IMR-90 (cell line): ENCODE results near the gene ZNF486. TPM values are rescaled to one million over a fixed set of nuclear protein-coding genes. Genes with fewer than 3 reads are reported as not detected.
"Not testable (repeated sequence)": the region's sequence is repeated elsewhere in the genome, so short reads cannot be mapped to it uniquely, and the experiment has no call there.

Experiments used
- ATAC-seq: fragments of 200-7000 bp; cut with Tn5 transposase; 2 replicates; pipeline ENCODE4 v1.9.1; 2020; ENCODE audit warnings: low read depth, mild to moderate bottlenecking, moderate library complexity
- BruUV-seq: library from RNA; stranded (reverse); fragments of 400-500 nt; replicated peaks from 2 replicates; lab custom pipeline; 2021; lab: Mats Ljungman, UMichigan
- CTCF ChIA-PET: fragments of 300-600 bp; formaldehyde crosslinking; extraction: SDS; loops from one replicate; lab custom pipeline; 2021; ENCODE audit warnings: antibody characterized with exemption; lab: Yijun Ruan, JAX
- POLR2A ChIA-PET: fragments of 300-600 bp; sonication (Branson Sonifier 250); formaldehyde crosslinking; loops from one replicate; lab custom pipeline; 2022; ENCODE audit warnings: antibody characterized with exemption; ENCODE audit not compliant: unreplicated experiment; lab: Charles Lee
- DNase-seq: peaks from one replicate; pipeline ENCODE4 v3.0.0; 2013
- H2AFZ ChIP-seq: replicated peaks from 2 replicates; pipeline ENCODE3; 2013; ENCODE audit warnings: low read length, mild to moderate bottlenecking; ENCODE audit not compliant: poor library complexity
- H2AK5ac ChIP-seq: 2 replicates; pipeline ENCODE4 v1.6.1; 2013; ENCODE audit warnings: low read depth, low read length, inconsistent platforms
- H2AK9ac ChIP-seq: replicated peaks from 2 replicates; pipeline ENCODE3; 2013; ENCODE audit warnings: mild to moderate bottlenecking, low read depth, low read length, moderate library complexity; ENCODE audit not compliant: poor library complexity
- H2BK120ac ChIP-seq: 2 replicates; pipeline ENCODE4 v1.6.1; 2013; ENCODE audit warnings: low read depth, low read length, inconsistent platforms
- H2BK15ac ChIP-seq: 3 replicates; pipeline ENCODE4 v1.6.1; 2013; ENCODE audit warnings: low read depth, low read length, inconsistent platforms
- H2BK20ac ChIP-seq: 2 replicates; pipeline ENCODE4 v1.6.1; 2013; ENCODE audit warnings: low read depth, mild to moderate bottlenecking, inconsistent platforms, low read length, moderate library complexity
- H2BK5ac ChIP-seq: 2 replicates; pipeline ENCODE4 v1.6.1; 2013; ENCODE audit warnings: mild to moderate bottlenecking, low read depth, low read length, inconsistent platforms; ENCODE audit not compliant: poor library complexity, severe bottlenecking
- H3K14ac ChIP-seq: replicated peaks from 2 replicates; pipeline ENCODE4 v1.6.1; 2013; ENCODE audit warnings: low read depth, low read length, inconsistent platforms
- H3K18ac ChIP-seq: 2 replicates; pipeline ENCODE4 v1.6.1; 2013; ENCODE audit warnings: low read depth, low read length, control low read depth
- H3K23ac ChIP-seq: 2 replicates; pipeline ENCODE4 v1.6.1; 2013; ENCODE audit warnings: low read depth, low read length, inconsistent platforms
- H3K27ac ChIP-seq: 2 replicates; pipeline ENCODE4 v1.5.1; 2013; ENCODE audit warnings: mild to moderate bottlenecking, control low read depth, low read length; ENCODE audit not compliant: insufficient read depth
- H3K27me3 ChIP-seq: 2 replicates; pipeline ENCODE4 v1.6.1; 2013; ENCODE audit warnings: low read length; ENCODE audit not compliant: control insufficient read depth, insufficient read depth
- H3K36me3 ChIP-seq: 2 replicates; pipeline ENCODE4 v1.6.1; 2013; ENCODE audit warnings: low read length, mixed read lengths; ENCODE audit not compliant: control insufficient read depth, insufficient read depth
- H3K4ac ChIP-seq: 2 replicates; pipeline ENCODE4 v1.6.1; 2013; ENCODE audit warnings: low read depth, low read length, inconsistent platforms
- H3K4me1 ChIP-seq: 2 replicates; pipeline ENCODE4 v1.6.1; 2013; ENCODE audit warnings: low read length, mixed read lengths; ENCODE audit not compliant: control insufficient read depth, insufficient read depth
- H3K4me2 ChIP-seq: 2 replicates; pipeline ENCODE4 v1.6.1; 2013; ENCODE audit warnings: low read depth, mild to moderate bottlenecking, control low read depth, low read length, moderate library complexity
- H3K4me3 ChIP-seq: 2 replicates; pipeline ENCODE4 v1.5.1; 2013; ENCODE audit warnings: low read depth, mild to moderate bottlenecking, control low read depth, low read length, moderate library complexity; ENCODE audit not compliant: insufficient read depth
- H3K56ac ChIP-seq: 2 replicates; pipeline ENCODE4 v1.6.1; 2013; ENCODE audit warnings: low read length, inconsistent platforms; ENCODE audit not compliant: insufficient read depth; ENCODE audit errors: extremely low read depth
- H3K79me1 ChIP-seq, 2 experiments: 2 replicates each; pipeline ENCODE4 v1.6.1; 2013; ENCODE audit warnings: low read length in 2 of 2, inconsistent platforms in 1 of 2, low read depth in 1 of 2
- H3K9ac ChIP-seq: 2 replicates; pipeline ENCODE4 v1.6.1; 2013; ENCODE audit warnings: low read depth, low read length, control low read depth
- H3K9me1 ChIP-seq: 2 replicates; pipeline ENCODE4 v1.6.1; 2013; ENCODE audit warnings: low read length, inconsistent platforms; ENCODE audit not compliant: insufficient read depth
- H3K9me3 ChIP-seq: 2 replicates; pipeline ENCODE4 v1.6.1; 2013; ENCODE audit warnings: low read length; ENCODE audit not compliant: control insufficient read depth, insufficient read depth
- H4K20me1 ChIP-seq: 2 replicates; pipeline ENCODE4 v1.6.1; 2013; ENCODE audit warnings: low read length, inconsistent platforms; ENCODE audit not compliant: insufficient read depth
- H4K5ac ChIP-seq: 2 replicates; pipeline ENCODE4 v1.6.1; 2013; ENCODE audit warnings: mild to moderate bottlenecking, low read depth, low read length, control low read depth
- H4K8ac ChIP-seq, 2 experiments: 2 replicates each; pipeline ENCODE4 v1.6.1; 2013; ENCODE audit warnings: low read depth in 2 of 2, low read length in 2 of 2, control low read depth in 1 of 2, inconsistent platforms in 1 of 2
- H4K91ac ChIP-seq: 2 replicates; pipeline ENCODE4 v1.6.1; 2013; ENCODE audit warnings: low read depth, low read length, inconsistent platforms; ENCODE audit not compliant: insufficient read depth
- CEBPB ChIP-seq: IDR thresholded peaks from 2 replicates; pipeline ENCODE4 v1.6.1; 2012; ENCODE audit warnings: low read depth, low read length, improper control_type of control experiment
- FOS ChIP-seq: fragments of 150-350 bp; IDR thresholded peaks from 2 replicates; pipeline ENCODE4 v1.6.1; 2016; ENCODE audit warnings: low read depth, low read length
- MXI1 ChIP-seq: IDR thresholded peaks from 2 replicates; pipeline ENCODE4 v1.6.1; 2012; ENCODE audit warnings: low read depth, mild to moderate bottlenecking, low read length, moderate library complexity, borderline replicate concordance
- NFE2L2 ChIP-seq: fragments of 150-350 bp; IDR thresholded peaks from 2 replicates; pipeline ENCODE4 v1.6.1; 2016; ENCODE audit warnings: low read depth, mild to moderate bottlenecking, low read length
- POLR2A ChIP-seq: IDR thresholded peaks from 2 replicates; pipeline ENCODE4 v1.6.1; 2012; ENCODE audit warnings: mild to moderate bottlenecking, low read depth, low read length
- RAD21 ChIP-seq: IDR thresholded peaks from 2 replicates; pipeline ENCODE4 v1.6.1; 2012; ENCODE audit warnings: low read length, improper control_type of control experiment
- WGBS, 2 experiments: methylation state at CpG; one replicate each; pipeline versions ENCODE4 v1.1.5 to v1.1.7; 2013; ENCODE audit warnings: missing lambda C conversion rate in 2 of 2; ENCODE audit not compliant: insufficient read length in 1 of 2; ENCODE audit errors: extremely low coverage in 2 of 2; 5-methylcytosine and 5-hydroxymethylcytosine counted together
- dilution Hi-C: fragments of 300-500 bp; cut with HindIII; formaldehyde crosslinking; loops from one replicate; pipeline ENCODE4 v1.14.3; 2018; ENCODE audit warnings: low sequenced_read_pairs; ENCODE audit not compliant: unreplicated experiment
- in situ Hi-C: fragments of 300-500 bp; cut with MboI; formaldehyde crosslinking; loops from 3 replicates; pipeline ENCODE4 v1.14.3; 2019; ENCODE audit warnings: low sequenced_read_pairs, inconsistent platforms, mixed read lengths
- intact Hi-C: fragments of 100-400 bp; cut with micrococcal nuclease; formaldehyde crosslinking; loops from 2 replicates; pipeline ENCODE4 v1.10.0; 2022
- polyA plus RNA-seq, 3 experiments: library from polyadenylated mRNA; depleted of rRNA; stranded (reverse); fragments of >200 nt; gene quantifications; 2 replicates each; pipeline ENCODE4 v1.2.3, GENCODE V29; 2012; ENCODE audit warnings: low replicate concordance in 1 of 3
- total RNA-seq: library from RNA; depleted of rRNA; stranded (reverse); fragments of >200 nt; gene quantifications from 2 replicates; pipeline ENCODE4 v1.2.3, GENCODE V29; 2012
- TF ChIP-seq, protein P1 (sequence below): fragments of 150-350 bp; IDR thresholded peaks from 2 replicates; pipeline ENCODE4 v1.6.1; 2016; ENCODE audit warnings: low read depth, mild to moderate bottlenecking, low read length, moderate library complexity, borderline replicate concordance

The ZNF486 gene
- total and polyA plus RNA-seq, 2 of the 4 experiments (the other 2 are of a cell fraction) = 2.2 to 4.1 TPM

DNA sequence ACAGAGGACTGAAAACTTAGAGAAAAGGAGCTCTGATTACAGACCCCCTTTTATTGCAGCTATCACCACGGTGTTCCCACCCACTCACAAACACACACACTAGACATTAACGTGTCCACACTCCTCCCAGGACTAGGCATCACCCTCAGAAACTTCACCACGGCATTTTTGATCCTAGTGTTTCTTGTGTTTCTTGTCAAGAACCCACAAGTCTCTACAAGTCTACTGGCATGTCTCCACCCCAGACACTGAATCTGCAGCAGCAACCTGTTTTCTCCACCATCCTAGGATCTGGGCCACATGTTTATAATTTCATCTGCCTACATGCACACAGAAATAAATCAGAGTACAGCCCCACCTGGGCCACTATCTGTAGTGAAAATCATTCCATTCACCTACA is 4.3 kb downstream of the ZNF486 start:
- in situ Hi-C loops = no loop called here
- H3K4me2 ChIP-seq = no peak overlapping the region
- H3K9me3 ChIP-seq = peaks cover 6% of the 10 kb centered on the region; the same call in 1 of the 2 replicates
- no peak overlapping the region for H2BK15ac ChIP-seq
- WGBS, 2 experiments = no CpG with 5 or more reads among the region's 3 CpGs
- TF ChIP-seq, protein P1, sequence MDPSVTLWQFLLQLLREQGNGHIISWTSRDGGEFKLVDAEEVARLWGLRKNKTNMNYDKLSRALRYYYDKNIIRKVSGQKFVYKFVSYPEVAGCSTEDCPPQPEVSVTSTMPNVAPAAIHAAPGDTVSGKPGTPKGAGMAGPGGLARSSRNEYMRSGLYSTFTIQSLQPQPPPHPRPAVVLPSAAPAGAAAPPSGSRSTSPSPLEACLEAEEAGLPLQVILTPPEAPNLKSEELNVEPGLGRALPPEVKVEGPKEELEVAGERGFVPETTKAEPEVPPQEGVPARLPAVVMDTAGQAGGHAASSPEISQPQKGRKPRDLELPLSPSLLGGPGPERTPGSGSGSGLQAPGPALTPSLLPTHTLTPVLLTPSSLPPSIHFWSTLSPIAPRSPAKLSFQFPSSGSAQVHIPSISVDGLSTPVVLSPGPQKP = no peak
- TF ChIP-seq NFE2L2 = no peak
- TF ChIP-seq CEBPB = no peak
- TF ChIP-seq POLR2A = no peak
- no peak for TF ChIP-seq FOS
- no peak for TF ChIP-seq MXI1
- TF ChIP-seq RAD21 = no peak
- no peaks in the 10 kb centered on the region for H3K27me3 ChIP-seq
- no peak overlapping the region for H4K5ac ChIP-seq
- H3K18ac ChIP-seq = no peak overlapping the region
- H4K91ac ChIP-seq = no peak overlapping the region
- intact Hi-C loops = no loop called here
- no peak overlapping the region for H3K14ac ChIP-seq
- H3K36me3 ChIP-seq = peaks cover 17% of the 10 kb centered on the region
- no peak overlapping the region for H3K9ac ChIP-seq
- H3K27ac ChIP-seq = no peak overlapping the region
- no peak overlapping the region for H2AK9ac ChIP-seq
- no peak overlapping the region for H2BK120ac ChIP-seq
- no peak overlapping the region for H3K23ac ChIP-seq
- no peaks in the 10 kb centered on the region for H4K20me1 ChIP-seq
- no peak overlapping the region for H2AK5ac ChIP-seq
- ChIA-PET CTCF (no interaction called here), POLR2A (no interaction called here)
- no peak overlapping the region for H4K8ac ChIP-seq
- ATAC-seq = no peak
- no peak overlapping the region for H3K4ac ChIP-seq
- dilution Hi-C loops = no loop called here
- 0 out of 2 replicates have a peak, but pooled peaks cover 1% of the 10 kb centered on the region for H3K4me1 ChIP-seq
- no peak overlapping the region for H2BK20ac ChIP-seq
- DNase-seq = no peak
- H3K9me1 ChIP-seq = no peaks in the 10 kb centered on the region
- BruUV-seq = no TSS peak
- H3K56ac ChIP-seq = no peak overlapping the region
- no peak overlapping the region for H2BK5ac ChIP-seq
- no peak overlapping the region for H2AFZ ChIP-seq
- H3K79me1 ChIP-seq = peaks cover 0 to 9% of the 10 kb centered on the region in 2 experiments; a peak in 3 of 4 replicates
- H3K4me3 ChIP-seq = no peak overlapping the region

DNA sequence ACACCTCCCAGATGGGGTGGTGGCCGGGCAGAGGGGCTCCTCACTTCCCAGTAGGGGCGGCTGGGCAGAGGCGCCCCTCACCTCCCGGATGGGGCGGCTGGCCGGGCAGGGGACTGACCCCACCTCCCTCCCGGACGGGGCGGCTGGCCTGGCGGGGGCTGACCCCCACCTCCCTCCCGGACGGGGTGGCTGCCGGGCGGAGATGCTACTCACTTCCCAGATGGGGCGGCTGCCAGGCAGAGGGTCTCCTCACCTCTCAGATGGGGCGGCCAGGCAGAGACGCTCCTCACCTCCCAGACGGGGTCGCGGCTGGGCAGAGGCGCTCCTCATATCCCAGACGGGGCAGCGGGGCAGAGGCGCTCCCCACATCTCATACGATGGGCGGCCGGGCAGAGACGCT is 8.8 kb downstream of the ZNF486 start:
- peaks cover 11% of the 10 kb centered on the region; the same call in 1 of the 2 replicates for H3K36me3 ChIP-seq
- H2BK15ac ChIP-seq, H3K4ac ChIP-seq, H2BK20ac ChIP-seq, CTCF ChIA-PET, BruUV-seq, H2BK5ac ChIP-seq, H3K56ac ChIP-seq, H3K18ac ChIP-seq, DNase-seq, H4K5ac ChIP-seq, H3K4me1 ChIP-seq, H2AK9ac ChIP-seq, H3K4me3 ChIP-seq, dilution Hi-C loops, POLR2A ChIA-PET, H4K8ac ChIP-seq, ATAC-seq, H2AK5ac ChIP-seq, H4K91ac ChIP-seq, H3K27me3 ChIP-seq, intact Hi-C loops, H3K9ac ChIP-seq, H3K14ac ChIP-seq, in situ Hi-C loops, H3K27ac ChIP-seq, H2AFZ ChIP-seq, H3K23ac ChIP-seq, H3K9me1 ChIP-seq, H2BK120ac ChIP-seq, H3K79me1 ChIP-seq, H3K9me3 ChIP-seq, H3K4me2 ChIP-seq, H4K20me1 ChIP-seq: not testable (repeated sequence)
- WGBS, 2 experiments = no CpG with 5 or more reads among the region's 28 CpGs
